ENCODE measurements around the gene HBD. TPM values are rescaled to one million over a fixed set of nuclear protein-coding genes. Genes with fewer than 3 reads are reported as not detected.

The HBD gene
- total and polyA plus RNA-seq, 9 of the 15 experiments (the other 6 are each of a cell fraction or from before 2014, with no cell fraction given), result 11.8 to 169 (median 36.0) TPM

DNA sequence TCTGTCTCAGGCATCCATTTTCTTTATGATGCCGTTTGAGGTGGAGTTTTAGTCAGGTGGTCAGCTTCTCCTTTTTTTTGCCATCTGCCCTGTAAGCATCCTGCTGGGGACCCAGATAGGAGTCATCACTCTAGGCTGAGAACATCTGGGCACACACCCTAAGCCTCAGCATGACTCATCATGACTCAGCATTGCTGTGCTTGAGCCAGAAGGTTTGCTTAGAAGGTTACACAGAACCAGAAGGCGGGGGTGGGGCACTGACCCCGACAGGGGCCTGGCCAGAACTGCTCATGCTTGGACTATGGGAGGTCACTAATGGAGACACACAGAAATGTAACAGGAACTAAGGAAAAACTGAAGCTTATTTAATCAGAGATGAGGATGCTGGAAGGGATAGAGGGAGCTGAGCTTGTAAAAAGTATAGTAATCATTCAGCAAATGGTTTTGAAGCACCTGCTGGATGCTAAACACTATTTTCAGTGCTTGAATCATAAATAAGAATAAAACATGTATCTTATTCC is 46.4 kb upstream of the HBD start (continued):
- TF ChIP-seq POLR2AphosphoS2 (IDR thresholded peaks at IDR 0.05; ENCODE audit: low read length) (no peak), KDM2B (CRISPR knock-in tag; IDR thresholded peaks at IDR 0.05) (no peak), NBN (IDR thresholded peaks at IDR 0.05; ENCODE audit: low read depth) (peak; percentile 98), PHF8 (IDR thresholded peaks at IDR 0.05; ENCODE audit: borderline replicate concordance, low read length) (no peak), KLF6 (CRISPR knock-in tag; IDR thresholded peaks at IDR 0.05; ENCODE audit: borderline replicate concordance) (peak; percentile 89; the same call in 1 of the 2 replicates), NFATC3 (IDR thresholded peaks at IDR 0.05) (no peak; the same call in 1 of the 2 replicates), HDAC1 (IDR thresholded peaks at IDR 0.05) (peak in 1 of 2 experiments; percentile 92; a peak in 3 of 4 replicates), TOE1 (IDR thresholded peaks at IDR 0.05; ENCODE audit: borderline replicate concordance) (peak; percentile 83), TOE1 (CRISPR knock-in tag; IDR thresholded peaks at IDR 0.05; ENCODE audit: borderline replicate concordance, low read depth) (no peak), KHSRP (IDR thresholded peaks at IDR 0.05) (0 out of 2 replicates have a peak, but pooled peaks have one; percentile 53), MBD2 (IDR thresholded peaks at IDR 0.05; ENCODE audit: borderline replicate concordance, low read depth) (peak; percentile 91), GABPB1 (CRISPR knock-in tag; IDR thresholded peaks at IDR 0.05) (peak; percentile 59), FUS (optimal IDR thresholded peaks at IDR 0.05; ENCODE audit: low read depth, low read length) (no peak), GATA2 (CRISPR knock-in tag; IDR thresholded peaks at IDR 0.05) (peak; percentile 94), ZFP36 (IDR thresholded peaks at IDR 0.05; ENCODE audit: low read depth, low read length, partially characterized antibody) (peak; percentile 28), SOX6 (IDR thresholded peaks at IDR 0.05) (peak; percentile 93), PCBP1 (IDR thresholded peaks at IDR 0.05; ENCODE audit: low read depth, low read length, poor library complexity, severe bottlenecking) (no peak), HDAC3 (IDR thresholded peaks at IDR 0.05; ENCODE audit: borderline replicate concordance, partially characterized antibody) (peak; percentile 94), FOXA1 (IDR thresholded peaks at IDR 0.05; ENCODE audit: borderline replicate concordance) (no peak), SMARCA4 (IDR thresholded peaks at IDR 0.05) (peak; percentile 99)
- TF ChIP-seq, protein P1, sequence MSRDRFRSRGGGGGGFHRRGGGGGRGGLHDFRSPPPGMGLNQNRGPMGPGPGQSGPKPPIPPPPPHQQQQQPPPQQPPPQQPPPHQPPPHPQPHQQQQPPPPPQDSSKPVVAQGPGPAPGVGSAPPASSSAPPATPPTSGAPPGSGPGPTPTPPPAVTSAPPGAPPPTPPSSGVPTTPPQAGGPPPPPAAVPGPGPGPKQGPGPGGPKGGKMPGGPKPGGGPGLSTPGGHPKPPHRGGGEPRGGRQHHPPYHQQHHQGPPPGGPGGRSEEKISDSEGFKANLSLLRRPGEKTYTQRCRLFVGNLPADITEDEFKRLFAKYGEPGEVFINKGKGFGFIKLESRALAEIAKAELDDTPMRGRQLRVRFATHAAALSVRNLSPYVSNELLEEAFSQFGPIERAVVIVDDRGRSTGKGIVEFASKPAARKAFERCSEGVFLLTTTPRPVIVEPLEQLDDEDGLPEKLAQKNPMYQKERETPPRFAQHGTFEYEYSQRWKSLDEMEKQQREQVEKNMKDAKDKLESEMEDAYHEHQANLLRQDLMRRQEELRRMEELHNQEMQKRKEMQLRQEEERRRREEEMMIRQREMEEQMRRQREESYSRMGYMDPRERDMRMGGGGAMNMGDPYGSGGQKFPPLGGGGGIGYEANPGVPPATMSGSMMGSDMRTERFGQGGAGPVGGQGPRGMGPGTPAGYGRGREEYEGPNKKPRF (IDR thresholded peaks at IDR 0.05; ENCODE audit: low read depth, low read length), result no peak
- TF ChIP-seq, protein P2, sequence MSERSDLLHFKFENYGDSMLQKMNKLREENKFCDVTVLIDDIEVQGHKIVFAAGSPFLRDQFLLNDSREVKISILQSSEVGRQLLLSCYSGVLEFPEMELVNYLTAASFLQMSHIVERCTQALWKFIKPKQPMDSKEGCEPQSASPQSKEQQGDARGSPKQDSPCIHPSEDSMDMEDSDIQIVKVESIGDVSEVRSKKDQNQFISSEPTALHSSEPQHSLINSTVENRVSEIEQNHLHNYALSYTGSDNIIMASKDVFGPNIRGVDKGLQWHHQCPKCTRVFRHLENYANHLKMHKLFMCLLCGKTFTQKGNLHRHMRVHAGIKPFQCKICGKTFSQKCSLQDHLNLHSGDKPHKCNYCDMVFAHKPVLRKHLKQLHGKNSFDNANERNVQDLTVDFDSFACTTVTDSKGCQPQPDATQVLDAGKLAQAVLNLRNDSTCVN (CRISPR knock-in tag; IDR thresholded peaks at IDR 0.05), result peak; percentile 57; the same call in 1 of the 2 replicates
- TF ChIP-seq, protein P3, sequence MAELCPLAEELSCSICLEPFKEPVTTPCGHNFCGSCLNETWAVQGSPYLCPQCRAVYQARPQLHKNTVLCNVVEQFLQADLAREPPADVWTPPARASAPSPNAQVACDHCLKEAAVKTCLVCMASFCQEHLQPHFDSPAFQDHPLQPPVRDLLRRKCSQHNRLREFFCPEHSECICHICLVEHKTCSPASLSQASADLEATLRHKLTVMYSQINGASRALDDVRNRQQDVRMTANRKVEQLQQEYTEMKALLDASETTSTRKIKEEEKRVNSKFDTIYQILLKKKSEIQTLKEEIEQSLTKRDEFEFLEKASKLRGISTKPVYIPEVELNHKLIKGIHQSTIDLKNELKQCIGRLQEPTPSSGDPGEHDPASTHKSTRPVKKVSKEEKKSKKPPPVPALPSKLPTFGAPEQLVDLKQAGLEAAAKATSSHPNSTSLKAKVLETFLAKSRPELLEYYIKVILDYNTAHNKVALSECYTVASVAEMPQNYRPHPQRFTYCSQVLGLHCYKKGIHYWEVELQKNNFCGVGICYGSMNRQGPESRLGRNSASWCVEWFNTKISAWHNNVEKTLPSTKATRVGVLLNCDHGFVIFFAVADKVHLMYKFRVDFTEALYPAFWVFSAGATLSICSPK (IDR thresholded peaks at IDR 0.05; ENCODE audit: borderline replicate concordance), result no peak
- TF ChIP-seq, protein P4, sequence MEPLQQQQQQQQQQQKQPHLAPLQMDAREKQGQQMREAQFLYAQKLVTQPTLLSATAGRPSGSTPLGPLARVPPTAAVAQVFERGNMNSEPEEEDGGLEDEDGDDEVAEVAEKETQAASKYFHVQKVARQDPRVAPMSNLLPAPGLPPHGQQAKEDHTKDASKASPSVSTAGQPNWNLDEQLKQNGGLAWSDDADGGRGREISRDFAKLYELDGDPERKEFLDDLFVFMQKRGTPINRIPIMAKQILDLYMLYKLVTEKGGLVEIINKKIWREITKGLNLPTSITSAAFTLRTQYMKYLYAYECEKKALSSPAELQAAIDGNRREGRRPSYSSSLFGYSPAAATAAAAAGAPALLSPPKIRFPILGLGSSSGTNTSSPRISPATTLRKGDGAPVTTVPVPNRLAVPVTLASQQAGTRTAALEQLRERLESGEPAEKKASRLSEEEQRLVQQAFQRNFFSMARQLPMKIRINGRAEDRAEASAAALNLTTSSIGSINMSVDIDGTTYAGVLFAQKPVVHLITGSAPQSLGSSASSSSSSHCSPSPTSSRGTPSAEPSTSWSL (CRISPR knock-in tag; IDR thresholded peaks at IDR 0.05; ENCODE audit: borderline replicate concordance), result no peak

Measured in K562 (cell line).